GM18508 (cell line): Measurements from ENCODE around the gene RTKN2.
A peak's percentile ranks its signal among the peaks of the same experiment; 100 is the strongest.
"Not testable (repeated sequence)": the region's sequence is repeated elsewhere in the genome, so short reads cannot be mapped to it uniquely, and the experiment has no call there.

Source experiments
- ATAC-seq: cut with Tn5 transposase; IDR thresholded peaks from one replicate; pipeline ENCODE4 v1.9.1; 2021; ENCODE audit warnings: moderate number of reproducible peaks; ENCODE audit not compliant: insufficient read depth, unreplicated experiment

The RTKN2 gene, protein sequence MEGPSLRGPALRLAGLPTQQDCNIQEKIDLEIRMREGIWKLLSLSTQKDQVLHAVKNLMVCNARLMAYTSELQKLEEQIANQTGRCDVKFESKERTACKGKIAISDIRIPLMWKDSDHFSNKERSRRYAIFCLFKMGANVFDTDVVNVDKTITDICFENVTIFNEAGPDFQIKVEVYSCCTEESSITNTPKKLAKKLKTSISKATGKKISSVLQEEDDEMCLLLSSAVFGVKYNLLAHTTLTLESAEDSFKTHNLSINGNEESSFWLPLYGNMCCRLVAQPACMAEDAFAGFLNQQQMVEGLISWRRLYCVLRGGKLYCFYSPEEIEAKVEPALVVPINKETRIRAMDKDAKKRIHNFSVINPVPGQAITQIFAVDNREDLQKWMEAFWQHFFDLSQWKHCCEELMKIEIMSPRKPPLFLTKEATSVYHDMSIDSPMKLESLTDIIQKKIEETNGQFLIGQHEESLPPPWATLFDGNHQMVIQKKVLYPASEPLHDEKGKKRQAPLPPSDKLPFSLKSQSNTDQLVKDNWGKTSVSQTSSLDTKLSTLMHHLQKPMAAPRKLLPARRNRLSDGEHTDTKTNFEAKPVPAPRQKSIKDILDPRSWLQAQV

GRCh38 chr10:62268399-62269114 is at the start of gene RTKN2:
Gene RTKN2, minus strand, starts transcription at chr10:62268844. Its CDS starts 234 bp downstream, at chr10:62268610.
- ATAC-seq: no peak

DNA sequence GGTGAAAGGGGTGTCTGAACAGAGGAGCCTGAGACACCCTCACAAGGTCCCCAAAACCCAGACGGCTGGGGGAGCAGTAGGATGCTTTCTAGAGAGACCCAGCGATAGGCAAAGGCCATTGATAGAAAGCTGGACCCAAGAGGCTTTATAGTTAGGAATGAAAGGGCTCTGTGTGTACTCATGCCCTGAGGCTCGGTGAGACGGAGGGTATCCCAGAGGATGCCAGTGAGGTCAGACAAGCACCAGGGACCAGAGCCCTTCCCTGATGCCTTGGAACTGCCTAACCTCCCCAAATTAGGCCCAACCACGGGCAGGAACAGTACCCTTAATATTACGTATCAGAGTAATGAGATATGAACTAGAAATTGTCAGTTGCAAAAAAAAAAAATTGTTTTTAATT is 48.6 kb upstream of the RTKN2 start:
- ATAC-seq: no peak

GRCh38 chr10:62309254-62309653 is 40.6 kb upstream of the RTKN2 start:
- ATAC-seq: no peak

- no peak for ATAC-seq
Observed at GRCh38 chr10:62308101-62308500, 39.5 kb upstream of the RTKN2 start.

DNA sequence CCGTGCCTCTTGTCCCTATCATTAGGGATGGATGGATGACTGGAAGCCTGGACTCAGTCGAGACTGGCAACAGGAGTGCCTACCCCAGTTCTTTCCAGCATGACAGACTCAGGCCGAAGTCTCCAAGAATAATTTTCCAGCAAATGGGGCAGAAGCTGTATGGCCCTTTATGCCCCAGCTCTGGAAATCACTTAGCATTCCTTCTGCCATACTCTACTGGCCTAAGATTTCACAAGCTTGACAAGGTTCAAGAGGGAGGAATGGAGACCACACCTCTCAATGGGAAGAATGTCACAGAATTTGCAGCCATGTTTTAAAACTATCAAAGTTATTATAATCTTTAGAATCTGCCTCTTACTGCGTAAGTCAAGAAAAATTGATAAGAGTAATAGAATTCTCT is 39.0 kb upstream of the RTKN2 start:
- ATAC-seq: no peak

- no peak for ATAC-seq
Observed at GRCh38 chr10:62306663-62307062, 38.0 kb upstream of the RTKN2 start.

DNA sequence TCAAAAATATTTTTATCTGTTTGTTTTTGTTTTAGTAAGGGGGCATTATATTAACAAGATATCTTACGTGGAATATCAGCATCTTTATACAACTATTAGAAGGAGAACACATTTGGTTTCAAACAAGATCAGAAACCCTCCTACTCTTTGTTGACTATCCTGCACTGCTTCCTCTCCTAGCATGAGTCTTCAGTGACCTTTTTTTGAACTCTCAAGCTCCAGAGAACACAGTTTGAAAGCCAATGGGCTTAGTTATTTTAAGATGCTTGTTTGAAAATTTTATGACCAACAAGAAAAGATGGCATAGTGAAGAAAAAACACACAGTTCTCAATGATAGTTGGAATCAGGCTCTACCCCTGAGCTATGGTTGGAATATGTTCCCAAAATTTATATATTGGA is 37.2 kb upstream of the RTKN2 start:
- ATAC-seq: no peak

GRCh38 chr10:62303922-62304321 is 35.3 kb upstream of the RTKN2 start:
- ATAC-seq: no peak

GRCh38 chr10:62302760-62303159 is 34.1 kb upstream of the RTKN2 start:
- no peak for ATAC-seq

DNA sequence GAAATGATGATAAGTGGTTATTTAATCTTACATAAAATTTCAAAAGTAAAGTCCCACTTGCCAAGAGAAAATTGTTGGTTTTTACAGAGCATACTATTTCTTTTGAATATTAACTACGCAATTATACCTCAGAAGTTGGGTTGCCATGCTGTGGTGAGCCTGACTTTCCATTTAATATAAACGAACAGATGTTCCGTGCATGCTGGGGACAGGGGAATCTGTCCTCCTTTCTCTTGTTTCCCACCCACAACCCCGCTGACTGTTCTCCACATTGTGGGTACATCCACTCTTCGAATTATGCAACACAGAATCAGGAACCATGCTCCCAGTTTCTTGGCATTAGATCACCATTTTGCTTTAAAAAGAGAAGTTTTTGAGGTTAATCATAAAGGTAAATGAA is 29.2 kb upstream of the RTKN2 start:
- no peak for ATAC-seq

DNA sequence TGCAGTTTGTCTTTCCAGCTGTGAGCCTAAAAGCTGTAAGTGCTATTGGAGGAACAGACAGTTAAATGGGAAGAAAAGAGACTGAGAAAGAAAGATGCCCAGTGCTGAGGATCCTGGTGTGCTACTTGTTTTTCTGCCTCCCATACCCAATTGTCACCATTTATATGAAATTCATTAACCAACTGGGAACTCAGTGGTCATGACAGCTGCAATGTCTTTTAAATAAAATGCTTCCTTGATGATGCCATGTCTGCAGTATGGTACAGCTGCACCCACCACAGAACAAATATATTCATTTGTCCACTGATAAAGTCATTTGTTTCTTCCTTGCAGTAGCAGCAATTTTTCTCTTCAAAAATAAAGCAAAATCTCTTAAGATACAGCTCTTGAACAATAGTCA is 15.6 kb upstream of the RTKN2 start:
- no peak for ATAC-seq

- not testable (repeated sequence) for ATAC-seq
Observed at GRCh38 chr10:62281348-62281747, 12.7 kb upstream of the RTKN2 start.

GRCh38 chr10:62280392-62280791 is 11.7 kb upstream of the RTKN2 start:
- ATAC-seq: not testable (repeated sequence)

DNA sequence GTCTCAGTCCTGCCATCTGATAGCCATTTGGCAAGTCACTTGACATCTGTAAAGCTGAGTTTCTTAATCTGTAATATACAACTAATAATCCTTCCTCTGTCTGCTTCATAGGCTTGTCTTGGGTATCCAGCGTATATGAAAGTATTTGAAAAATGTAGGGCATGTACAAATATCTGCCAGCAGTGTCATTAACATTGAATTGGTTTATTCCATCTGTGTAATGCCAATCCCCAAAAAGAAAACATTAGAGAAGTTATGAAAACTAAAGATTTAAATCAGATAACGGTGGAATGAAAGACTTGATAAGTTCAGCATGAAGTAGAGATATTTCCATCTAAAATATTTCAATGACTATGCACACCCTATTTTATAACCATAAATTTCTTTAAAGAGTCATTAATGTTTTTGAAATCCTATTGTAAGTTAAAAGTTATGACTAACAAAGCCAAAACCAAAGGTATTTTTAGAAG is 9.8 kb upstream of the RTKN2 start:
- no peak for ATAC-seq

DNA sequence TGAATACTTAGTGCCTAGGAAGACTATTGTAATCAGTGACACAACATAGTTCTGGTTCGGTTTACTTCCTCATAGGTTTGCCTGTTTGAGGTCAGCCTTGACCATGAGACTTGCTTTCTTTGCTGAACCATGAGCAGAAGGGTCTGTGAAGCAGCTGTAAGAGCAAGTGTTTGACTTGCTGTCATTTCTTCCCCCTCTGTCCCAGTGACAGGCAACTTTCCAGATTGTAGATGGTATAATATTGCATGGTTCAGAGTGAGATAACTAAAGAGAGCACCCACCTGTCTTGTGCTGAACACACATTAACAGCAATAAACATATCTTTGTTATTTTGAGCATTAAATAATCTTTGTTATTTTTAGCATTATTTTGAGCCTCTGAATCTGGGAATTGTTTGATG is 9.3 kb upstream of the RTKN2 start:
- ATAC-seq: no peak

DNA sequence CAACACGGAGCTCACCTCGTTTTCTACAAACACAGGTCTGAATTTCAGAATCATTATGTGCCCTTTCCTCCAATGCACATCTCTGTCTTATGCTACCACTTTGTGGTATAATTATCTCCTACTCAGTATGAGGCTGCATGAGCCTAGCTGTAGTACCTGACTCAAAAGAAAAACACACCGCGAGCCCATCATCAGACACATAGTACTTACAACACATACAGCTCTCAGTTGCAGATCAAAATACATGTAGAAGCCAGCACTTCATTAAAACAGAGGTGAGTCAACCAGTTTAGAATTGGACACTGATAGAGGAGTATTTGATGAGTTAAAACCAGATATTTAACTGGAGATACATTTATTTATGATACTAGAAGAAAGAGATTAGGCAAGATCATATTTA is 1.4 kb upstream of the RTKN2 start:
- ATAC-seq: no peak

GRCh38 chr10:62268027-62268398 is 631 bp downstream of the RTKN2 start:
- no peak for ATAC-seq

- no peak for ATAC-seq
Observed at GRCh38 chr10:62266611-62267010, 2.0 kb downstream of the RTKN2 start.

DNA sequence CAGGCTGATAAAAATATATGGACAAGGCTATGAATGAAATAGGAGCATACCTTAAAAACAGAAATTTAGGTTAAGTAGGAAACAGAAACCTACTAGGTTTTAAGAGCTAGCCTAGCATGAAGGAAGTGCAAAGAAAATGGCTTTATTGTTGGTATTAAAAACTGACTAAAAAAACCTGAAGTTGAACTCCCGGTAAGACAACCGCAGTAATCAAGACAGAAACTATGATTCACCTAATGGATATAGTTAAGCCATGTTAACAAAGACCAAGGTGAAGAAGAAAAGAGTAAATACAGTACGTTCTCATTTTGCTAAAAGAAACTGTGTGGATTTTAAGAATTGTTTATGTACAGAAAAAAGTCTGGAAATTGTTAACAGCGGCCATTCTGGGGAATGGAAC is 2.5 kb downstream of the RTKN2 start:
- ATAC-seq: no peak

DNA sequence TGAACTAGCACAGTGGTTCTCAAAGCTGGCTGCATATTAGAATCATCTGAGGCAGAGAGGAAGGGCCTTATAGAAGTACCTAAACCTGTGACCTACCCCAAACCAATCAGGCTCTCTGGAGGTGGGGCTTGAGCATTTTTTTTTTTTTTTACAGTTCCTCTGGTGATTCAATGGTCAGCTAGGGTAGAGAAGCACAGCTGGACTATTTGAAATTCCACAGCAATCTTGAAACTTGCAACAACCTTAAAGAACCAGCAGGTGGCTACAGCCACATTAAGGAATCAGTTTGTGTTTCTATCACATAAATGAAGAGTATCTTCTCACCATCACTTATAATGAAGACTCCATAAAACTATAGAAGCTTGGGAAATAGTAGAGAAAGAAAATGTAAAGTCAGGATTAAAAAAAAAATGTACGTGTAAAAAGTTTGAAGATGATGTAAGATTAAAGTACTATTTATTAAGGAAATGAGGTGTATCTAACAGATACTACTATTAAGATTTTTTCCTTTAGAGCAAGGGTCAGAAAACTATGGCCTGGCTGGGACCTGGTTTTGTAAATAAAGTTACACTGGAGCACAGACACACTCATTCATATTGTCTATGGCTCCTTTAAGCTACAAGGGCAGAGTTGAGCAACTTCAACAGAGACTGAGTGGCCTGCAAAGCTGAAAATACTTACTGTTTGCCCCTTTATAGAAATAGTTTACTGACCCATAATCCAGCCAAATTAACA is 3.8 kb downstream of the RTKN2 start:
- peak; percentile 61 for ATAC-seq

DNA sequence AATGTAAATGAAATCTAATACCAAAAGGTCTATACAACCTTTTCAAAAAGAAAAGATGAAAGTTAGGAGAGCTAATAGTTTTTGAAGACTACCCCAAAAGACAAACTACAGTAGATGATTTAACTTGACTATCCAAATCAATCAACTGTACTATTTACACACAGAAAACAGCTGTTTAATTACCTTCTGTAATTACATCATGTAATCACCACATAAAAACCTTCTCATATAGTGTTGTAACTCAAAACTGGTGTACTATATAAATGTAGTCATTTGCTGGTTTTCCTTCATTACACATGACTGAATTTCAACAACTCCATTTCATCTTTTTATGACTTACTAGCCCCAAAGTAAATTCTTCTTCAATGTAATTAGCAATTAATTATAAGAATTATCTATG is 4.5 kb downstream of the RTKN2 start:
- ATAC-seq: no peak
